Kasumi-1 (cell line): Measurements from ENCODE around the gene RAB3IL1.

ENCODE experiments used
- DNase-seq, 2 experiments: peaks; one replicate each; lab custom pipeline; 2025; lab: John Stamatoyannopoulos, UW

RAB3IL1 gene

GRCh38 chr11:61919705-61920631 lies 2.6 kb upstream of the RAB3IL1 start:
- DNase-seq = no peak

- no peak for DNase-seq
Observed at GRCh38 chr11:61918938-61919704, 1.8 kb upstream of the RAB3IL1 start.

- DNase-seq = no peak
Observed at GRCh38 chr11:61918251-61918937, 1.0 kb upstream of the RAB3IL1 start.

GRCh38 chr11:61916737-61917333 lies 531 bp downstream of the RAB3IL1 start:
- no peak for DNase-seq

- no peak for DNase-seq
Observed at GRCh38 chr11:61914471-61915171, 2.7 kb downstream of the RAB3IL1 start.

GRCh38 chr11:61913699-61914395 lies 3.5 kb downstream of the RAB3IL1 start:
- no peak for DNase-seq

GRCh38 chr11:61912991-61913698 lies 4.2 kb downstream of the RAB3IL1 start:
- no peak for DNase-seq

- DNase-seq = peak; percentile 92 to 95
Observed at GRCh38 chr11:61912530-61912898, 4.9 kb downstream of the RAB3IL1 start.

- no peak for DNase-seq
Observed at GRCh38 chr11:61911701-61912529, 5.5 kb downstream of the RAB3IL1 start.

GRCh38 chr11:61911128-61911700 lies 6.2 kb downstream of the RAB3IL1 start:
- no peak for DNase-seq

GRCh38 chr11:61910187-61911127 lies 6.9 kb downstream of the RAB3IL1 start:
- no peak for DNase-seq

GRCh38 chr11:61908730-61909316 lies 8.5 kb downstream of the RAB3IL1 start:
- no peak for DNase-seq

- DNase-seq = no peak
Observed at GRCh38 chr11:61907871-61908729, 9.3 kb downstream of the RAB3IL1 start.

- no peak for DNase-seq
Observed at GRCh38 chr11:61907282-61907681, 10.1 kb downstream of the RAB3IL1 start.

- no peak for DNase-seq
Observed at GRCh38 chr11:61906522-61906909, 10.8 kb downstream of the RAB3IL1 start.

GRCh38 chr11:61905801-61906521 lies 11.4 kb downstream of the RAB3IL1 start:
- no peak for DNase-seq
